HepG2 (cell line): ENCODE measurements around the gene TTC5. TPM values are rescaled to one million over a fixed set of nuclear protein-coding genes. Genes with fewer than 3 reads are reported as not detected.

Experiments used
- EZH2 ChIP-seq: conservative IDR thresholded peaks from 2 replicates; pipeline ENCODE4 v1.6.1; 2012; ENCODE audit warnings: mild to moderate bottlenecking, low read depth, low read length, moderate library complexity
- PHF8 ChIP-seq: sonication (generic); formaldehyde crosslinking; IDR thresholded peaks from 2 replicates; pipeline ENCODE4 v1.5.0; 2020; ENCODE audit warnings: missing genetic modification reagents
- RBAK ChIP-seq: sonication (generic); formaldehyde crosslinking; IDR thresholded peaks from 2 replicates; pipeline ENCODE4 v1.5.1; 2020; ENCODE audit warnings: mild to moderate bottlenecking, missing genetic modification reagents
- TGIF2 ChIP-seq: IDR thresholded peaks from 2 replicates; pipeline ENCODE4 v1.6.1; 2016; ENCODE audit warnings: control low read depth, missing compliant biosample characterization
- ZC3H4 ChIP-seq: sonication (generic); formaldehyde crosslinking; IDR thresholded peaks from 2 replicates; pipeline ENCODE4 v1.4.0; 2020; ENCODE audit warnings: missing genetic modification reagents, borderline replicate concordance
- ZNF329 ChIP-seq: sonication (generic); formaldehyde crosslinking; IDR thresholded peaks from 2 replicates; pipeline ENCODE4 v1.9.0; 2021; ENCODE audit warnings: low read depth, mild to moderate bottlenecking, missing genetic modification reagents
- ZNF367 ChIP-seq: sonication (generic); formaldehyde crosslinking; IDR thresholded peaks from 2 replicates; pipeline ENCODE4 v1.4.0; 2020; ENCODE audit warnings: missing genetic modification reagents, borderline replicate concordance
- ZNF703 ChIP-seq: sonication (generic); formaldehyde crosslinking; IDR thresholded peaks from 2 replicates; pipeline ENCODE4 v1.5.1; 2020; ENCODE audit warnings: missing genetic modification reagents, mild to moderate bottlenecking, moderate library complexity, borderline replicate concordance
- ZSCAN30 ChIP-seq: sonication (generic); formaldehyde crosslinking; IDR thresholded peaks from 2 replicates; pipeline ENCODE4 v1.5.0; 2020; ENCODE audit warnings: mild to moderate bottlenecking, missing genetic modification reagents
- polyA plus RNA-seq, 8 experiments: library from polyadenylated mRNA; depleted of rRNA in 3 of 8; stranded (reverse) in 7 of 8; unstranded in 1 of 8; fragments of >200 nt; fragmentation: Illumina TruSeq in 4 of 8; extraction: Trizol in 4 of 8; gene quantifications; 2 replicates each; pipeline versions ENCODE4 v1.2.1 to v1.2.3, GENCODE V29; 2011 to 2016; ENCODE audit warnings: low read depth in 4 of 8, missing spikeins in 1 of 8, mixed read lengths in 1 of 8; ENCODE audit not compliant: insufficient read depth in 1 of 8
- total RNA-seq, 5 experiments: library from RNA; depleted of rRNA; stranded (reverse); fragments of >200 nt; fragmentation: Illumina TruSeq; extraction: Trizol; gene quantifications; 2 replicates each; pipeline ENCODE4 v1.2.3, GENCODE V29; 2016; ENCODE audit warnings: low read depth in 1 of 5
- TF ChIP-seq, protein P1 (sequence below): sonication (generic); formaldehyde crosslinking; IDR thresholded peaks from 2 replicates; pipeline ENCODE4 v1.4.0; 2020; ENCODE audit warnings: missing genetic modification reagents
- TF ChIP-seq, protein P2 (sequence below): sonication (generic); formaldehyde crosslinking; IDR thresholded peaks from 2 replicates; pipeline ENCODE4 v1.5.0; 2020; ENCODE audit warnings: missing genetic modification reagents
- TF ChIP-seq, protein P3 (sequence below): sonication (generic); formaldehyde crosslinking; IDR thresholded peaks from 2 replicates; pipeline ENCODE4 v1.8.1; 2023; ENCODE audit warnings: missing genetic modification reagents, inconsistent platforms, borderline replicate concordance
- TF ChIP-seq, protein P4 (sequence below): sonication (generic); formaldehyde crosslinking; IDR thresholded peaks from 2 replicates; pipeline ENCODE4 v1.5.1; 2020; ENCODE audit warnings: mild to moderate bottlenecking, missing genetic modification reagents, borderline replicate concordance
- TF ChIP-seq, protein P5 (sequence below), 2 experiments: sonication (generic) in 1 of 2; formaldehyde crosslinking in 1 of 2; IDR thresholded peaks; 2 replicates each; pipeline versions ENCODE4 v1.4.0 to v1.6.1; 2018 to 2020; ENCODE audit warnings: missing genetic modification reagents in 2 of 2, borderline replicate concordance in 1 of 2, low read depth in 1 of 2, mild to moderate bottlenecking in 1 of 2, missing biosample characterization in 1 of 2

Gene TTC5
- total and polyA plus RNA-seq, 2 of the 13 experiments (the other 11 are each of a cell fraction or from before 2014, with no cell fraction given) = 8.7 to 28.5 TPM

DNA sequence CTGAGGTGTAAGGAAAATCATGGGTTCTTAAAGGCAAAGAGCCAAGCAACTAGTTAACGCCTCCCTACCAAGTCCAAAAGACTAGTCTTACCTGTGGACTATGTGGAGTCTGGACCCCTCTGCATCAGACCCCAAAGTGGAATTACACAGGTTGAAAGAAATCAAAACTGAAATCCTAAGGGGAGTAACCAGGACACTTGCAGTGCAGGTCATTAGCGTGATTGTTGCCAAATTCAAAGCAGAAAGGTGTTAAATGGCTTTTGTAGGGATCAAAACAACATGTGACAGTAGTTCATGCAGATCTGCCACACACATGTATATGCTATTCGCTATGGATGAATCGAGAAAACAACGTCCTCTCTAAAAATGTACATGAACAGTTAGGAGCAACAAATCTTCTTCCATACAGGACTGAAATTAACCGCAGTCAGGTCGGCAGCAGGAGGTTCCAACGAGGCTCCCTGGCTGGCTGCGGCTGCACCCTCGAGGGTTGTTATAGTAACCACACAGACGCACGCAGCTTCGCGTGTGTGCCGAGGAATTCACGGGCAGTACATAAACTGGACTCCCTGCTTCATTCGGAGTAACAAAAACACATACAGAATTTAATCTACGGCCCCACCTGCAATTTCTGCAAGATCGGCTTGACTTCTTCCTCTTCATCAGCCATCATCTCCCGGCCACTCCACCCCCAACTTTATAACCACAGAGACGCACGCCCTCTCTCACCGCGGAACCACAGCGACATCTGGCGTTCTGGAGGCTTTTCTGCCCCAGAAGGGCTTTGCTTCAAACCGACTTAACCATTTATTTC lies at the start of gene TTC5 (continued):
- TF ChIP-seq, protein P1, sequence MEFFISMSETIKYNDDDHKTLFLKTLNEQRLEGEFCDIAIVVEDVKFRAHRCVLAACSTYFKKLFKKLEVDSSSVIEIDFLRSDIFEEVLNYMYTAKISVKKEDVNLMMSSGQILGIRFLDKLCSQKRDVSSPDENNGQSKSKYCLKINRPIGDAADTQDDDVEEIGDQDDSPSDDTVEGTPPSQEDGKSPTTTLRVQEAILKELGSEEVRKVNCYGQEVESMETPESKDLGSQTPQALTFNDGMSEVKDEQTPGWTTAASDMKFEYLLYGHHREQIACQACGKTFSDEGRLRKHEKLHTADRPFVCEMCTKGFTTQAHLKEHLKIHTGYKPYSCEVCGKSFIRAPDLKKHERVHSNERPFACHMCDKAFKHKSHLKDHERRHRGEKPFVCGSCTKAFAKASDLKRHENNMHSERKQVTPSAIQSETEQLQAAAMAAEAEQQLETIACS = no peak
- peak; percentile 81 for TF ChIP-seq PHF8
- TF ChIP-seq, protein P2, sequence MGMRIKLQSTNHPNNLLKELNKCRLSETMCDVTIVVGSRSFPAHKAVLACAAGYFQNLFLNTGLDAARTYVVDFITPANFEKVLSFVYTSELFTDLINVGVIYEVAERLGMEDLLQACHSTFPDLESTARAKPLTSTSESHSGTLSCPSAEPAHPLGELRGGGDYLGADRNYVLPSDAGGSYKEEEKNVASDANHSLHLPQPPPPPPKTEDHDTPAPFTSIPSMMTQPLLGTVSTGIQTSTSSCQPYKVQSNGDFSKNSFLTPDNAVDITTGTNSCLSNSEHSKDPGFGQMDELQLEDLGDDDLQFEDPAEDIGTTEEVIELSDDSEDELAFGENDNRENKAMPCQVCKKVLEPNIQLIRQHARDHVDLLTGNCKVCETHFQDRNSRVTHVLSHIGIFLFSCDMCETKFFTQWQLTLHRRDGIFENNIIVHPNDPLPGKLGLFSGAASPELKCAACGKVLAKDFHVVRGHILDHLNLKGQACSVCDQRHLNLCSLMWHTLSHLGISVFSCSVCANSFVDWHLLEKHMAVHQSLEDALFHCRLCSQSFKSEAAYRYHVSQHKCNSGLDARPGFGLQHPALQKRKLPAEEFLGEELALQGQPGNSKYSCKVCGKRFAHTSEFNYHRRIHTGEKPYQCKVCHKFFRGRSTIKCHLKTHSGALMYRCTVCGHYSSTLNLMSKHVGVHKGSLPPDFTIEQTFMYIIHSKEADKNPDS (CRISPR knock-in tag) = no peak
- TF ChIP-seq, protein P3, sequence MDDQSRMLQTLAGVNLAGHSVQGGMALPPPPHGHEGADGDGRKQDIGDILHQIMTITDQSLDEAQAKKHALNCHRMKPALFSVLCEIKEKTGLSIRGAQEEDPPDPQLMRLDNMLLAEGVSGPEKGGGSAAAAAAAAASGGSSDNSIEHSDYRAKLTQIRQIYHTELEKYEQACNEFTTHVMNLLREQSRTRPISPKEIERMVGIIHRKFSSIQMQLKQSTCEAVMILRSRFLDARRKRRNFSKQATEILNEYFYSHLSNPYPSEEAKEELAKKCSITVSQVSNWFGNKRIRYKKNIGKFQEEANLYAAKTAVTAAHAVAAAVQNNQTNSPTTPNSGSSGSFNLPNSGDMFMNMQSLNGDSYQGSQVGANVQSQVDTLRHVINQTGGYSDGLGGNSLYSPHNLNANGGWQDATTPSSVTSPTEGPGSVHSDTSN (CRISPR knock-in tag) = no peak
- no peak for TF ChIP-seq ZNF329
- TF ChIP-seq ZNF367 (CRISPR knock-in tag) = no peak
- TF ChIP-seq TGIF2 (CRISPR knock-in tag) = peak; percentile 80
- no peak for TF ChIP-seq ZSCAN30 (CRISPR knock-in tag)
- no peak for TF ChIP-seq EZH2
- TF ChIP-seq, protein P4, sequence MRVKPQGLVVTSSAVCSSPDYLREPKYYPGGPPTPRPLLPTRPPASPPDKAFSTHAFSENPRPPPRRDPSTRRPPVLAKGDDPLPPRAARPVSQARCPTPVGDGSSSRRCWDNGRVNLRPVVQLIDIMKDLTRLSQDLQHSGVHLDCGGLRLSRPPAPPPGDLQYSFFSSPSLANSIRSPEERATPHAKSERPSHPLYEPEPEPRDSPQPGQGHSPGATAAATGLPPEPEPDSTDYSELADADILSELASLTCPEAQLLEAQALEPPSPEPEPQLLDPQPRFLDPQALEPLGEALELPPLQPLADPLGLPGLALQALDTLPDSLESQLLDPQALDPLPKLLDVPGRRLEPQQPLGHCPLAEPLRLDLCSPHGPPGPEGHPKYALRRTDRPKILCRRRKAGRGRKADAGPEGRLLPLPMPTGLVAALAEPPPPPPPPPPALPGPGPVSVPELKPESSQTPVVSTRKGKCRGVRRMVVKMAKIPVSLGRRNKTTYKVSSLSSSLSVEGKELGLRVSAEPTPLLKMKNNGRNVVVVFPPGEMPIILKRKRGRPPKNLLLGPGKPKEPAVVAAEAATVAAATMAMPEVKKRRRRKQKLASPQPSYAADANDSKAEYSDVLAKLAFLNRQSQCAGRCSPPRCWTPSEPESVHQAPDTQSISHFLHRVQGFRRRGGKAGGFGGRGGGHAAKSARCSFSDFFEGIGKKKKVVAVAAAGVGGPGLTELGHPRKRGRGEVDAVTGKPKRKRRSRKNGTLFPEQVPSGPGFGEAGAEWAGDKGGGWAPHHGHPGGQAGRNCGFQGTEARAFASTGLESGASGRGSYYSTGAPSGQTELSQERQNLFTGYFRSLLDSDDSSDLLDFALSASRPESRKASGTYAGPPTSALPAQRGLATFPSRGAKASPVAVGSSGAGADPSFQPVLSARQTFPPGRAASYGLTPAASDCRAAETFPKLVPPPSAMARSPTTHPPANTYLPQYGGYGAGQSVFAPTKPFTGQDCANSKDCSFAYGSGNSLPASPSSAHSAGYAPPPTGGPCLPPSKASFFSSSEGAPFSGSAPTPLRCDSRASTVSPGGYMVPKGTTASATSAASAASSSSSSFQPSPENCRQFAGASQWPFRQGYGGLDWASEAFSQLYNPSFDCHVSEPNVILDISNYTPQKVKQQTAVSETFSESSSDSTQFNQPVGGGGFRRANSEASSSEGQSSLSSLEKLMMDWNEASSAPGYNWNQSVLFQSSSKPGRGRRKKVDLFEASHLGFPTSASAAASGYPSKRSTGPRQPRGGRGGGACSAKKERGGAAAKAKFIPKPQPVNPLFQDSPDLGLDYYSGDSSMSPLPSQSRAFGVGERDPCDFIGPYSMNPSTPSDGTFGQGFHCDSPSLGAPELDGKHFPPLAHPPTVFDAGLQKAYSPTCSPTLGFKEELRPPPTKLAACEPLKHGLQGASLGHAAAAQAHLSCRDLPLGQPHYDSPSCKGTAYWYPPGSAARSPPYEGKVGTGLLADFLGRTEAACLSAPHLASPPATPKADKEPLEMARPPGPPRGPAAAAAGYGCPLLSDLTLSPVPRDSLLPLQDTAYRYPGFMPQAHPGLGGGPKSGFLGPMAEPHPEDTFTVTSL (CRISPR knock-in tag) = no peak; the same call in 1 of the 2 replicates
- TF ChIP-seq RBAK = no peak
- TF ChIP-seq, protein P5, sequence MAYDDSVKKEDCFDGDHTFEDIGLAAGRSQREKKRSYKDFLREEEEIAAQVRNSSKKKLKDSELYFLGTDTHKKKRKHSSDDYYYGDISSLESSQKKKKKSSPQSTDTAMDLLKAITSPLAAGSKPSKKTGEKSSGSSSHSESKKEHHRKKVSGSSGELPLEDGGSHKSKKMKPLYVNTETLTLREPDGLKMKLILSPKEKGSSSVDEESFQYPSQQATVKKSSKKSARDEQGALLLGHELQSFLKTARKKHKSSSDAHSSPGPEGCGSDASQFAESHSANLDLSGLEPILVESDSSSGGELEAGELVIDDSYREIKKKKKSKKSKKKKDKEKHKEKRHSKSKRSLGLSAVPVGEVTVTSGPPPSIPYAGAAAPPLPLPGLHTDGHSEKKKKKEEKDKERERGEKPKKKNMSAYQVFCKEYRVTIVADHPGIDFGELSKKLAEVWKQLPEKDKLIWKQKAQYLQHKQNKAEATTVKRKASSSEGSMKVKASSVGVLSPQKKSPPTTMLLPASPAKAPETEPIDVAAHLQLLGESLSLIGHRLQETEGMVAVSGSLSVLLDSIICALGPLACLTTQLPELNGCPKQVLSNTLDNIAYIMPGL (CRISPR knock-in tag; IDR thresholded peaks at IDR 0.05; ENCODE audit: borderline replicate concordance in 1 of 2, low read depth in 1 of 2) = peak; percentile 97
- TF ChIP-seq ZNF703 = no peak
- TF ChIP-seq ZC3H4 (CRISPR knock-in tag) = no peak
